NCI-H226 (cell line): ENCODE data around the gene MFAP4.
"Not testable (repeated sequence)": the region's sequence is repeated elsewhere in the genome, so short reads cannot be mapped to it uniquely, and the experiment has no call there.

Experiments
- DNase-seq: peaks from one replicate; pipeline ENCODE4 v3.0.0-alpha.2; 2015

MFAP4 gene

GRCh38 chr17:19369107-19369778, 17.7 kb downstream of the MFAP4 start:
- no peak for DNase-seq

DNA sequence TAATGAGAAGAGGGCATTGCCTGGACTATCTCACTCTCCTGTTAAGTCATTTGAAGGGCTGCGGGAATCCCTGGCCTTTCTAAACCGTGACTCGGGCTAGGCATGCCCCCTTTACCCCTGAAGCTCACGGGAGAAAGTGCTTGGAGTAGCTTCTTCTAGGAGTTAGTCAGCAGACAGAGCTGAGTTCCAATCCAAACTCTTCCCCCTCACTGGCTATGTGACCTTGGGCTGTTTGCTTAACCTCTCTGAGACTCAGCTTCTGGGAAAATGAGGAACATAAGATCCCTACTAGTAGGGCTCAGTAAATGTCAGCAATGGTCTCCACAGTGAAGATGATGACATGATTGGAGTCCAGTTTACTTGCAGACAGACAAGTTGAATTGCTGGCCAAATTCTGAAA, 18.8 kb downstream of the MFAP4 start:
- DNase-seq: no peak

DNA sequence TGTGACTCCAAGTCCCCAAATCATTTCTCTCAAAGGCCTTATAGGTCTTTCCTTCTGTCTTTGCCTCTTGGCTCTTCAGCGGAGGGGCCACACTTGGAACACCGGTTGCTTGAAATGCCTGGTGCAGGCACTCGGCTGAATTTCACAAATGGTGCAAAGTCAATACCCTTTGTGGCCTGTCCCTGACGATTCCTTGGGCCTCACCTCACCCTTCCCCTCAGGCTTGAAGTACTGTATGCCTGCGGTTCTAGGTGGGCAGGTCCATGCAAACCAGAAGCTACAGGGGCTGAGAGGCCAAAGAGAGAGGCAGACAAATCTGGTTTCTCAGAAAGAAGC, 20.4 kb downstream of the MFAP4 start:
- DNase-seq: no peak

DNA sequence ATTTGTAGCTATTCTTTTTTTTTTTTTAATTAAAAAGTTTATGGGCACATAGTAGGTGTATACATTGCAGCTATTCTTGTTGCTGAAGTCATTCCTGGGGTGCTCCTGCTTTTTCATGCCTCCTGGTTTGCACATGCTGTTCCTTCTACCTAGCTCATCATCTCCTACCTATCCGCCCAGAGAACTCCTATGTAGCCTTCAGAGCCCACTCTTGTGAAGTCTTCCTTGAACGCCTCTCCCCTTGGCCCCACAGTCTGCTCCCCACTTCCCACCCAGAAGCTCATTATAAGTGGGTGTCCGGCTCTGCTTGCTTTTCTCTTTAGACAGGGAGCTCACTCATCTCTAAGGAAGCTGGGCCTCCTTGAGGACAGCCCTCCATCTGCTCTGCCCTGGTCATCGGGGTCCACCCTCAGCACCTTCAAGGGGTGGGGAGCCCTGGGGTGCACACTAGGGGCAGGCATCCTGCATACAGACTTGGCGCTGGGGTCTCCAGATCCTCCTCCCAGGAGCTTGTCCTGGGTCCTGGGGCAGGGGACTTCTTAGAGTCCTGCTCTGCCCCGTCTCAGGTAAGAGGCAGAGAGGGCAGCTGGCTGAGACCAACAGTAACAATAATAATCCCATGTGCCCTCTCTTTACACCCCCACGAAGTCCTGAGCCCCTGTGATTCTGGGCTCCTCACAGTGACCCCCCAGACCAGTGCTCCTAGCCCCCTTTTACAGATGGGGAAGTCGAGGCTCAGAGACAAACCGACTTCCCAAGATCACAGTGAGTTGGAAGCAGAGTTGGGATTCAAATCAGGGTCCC, 21.0 kb downstream of the MFAP4 start:
- no peak for DNase-seq

- no peak for DNase-seq
Observed at GRCh38 chr17:19365499-19365817, 21.5 kb downstream of the MFAP4 start.

- DNase-seq: no peak
Observed at GRCh38 chr17:19364699-19365498, 22.1 kb downstream of the MFAP4 start.

DNA sequence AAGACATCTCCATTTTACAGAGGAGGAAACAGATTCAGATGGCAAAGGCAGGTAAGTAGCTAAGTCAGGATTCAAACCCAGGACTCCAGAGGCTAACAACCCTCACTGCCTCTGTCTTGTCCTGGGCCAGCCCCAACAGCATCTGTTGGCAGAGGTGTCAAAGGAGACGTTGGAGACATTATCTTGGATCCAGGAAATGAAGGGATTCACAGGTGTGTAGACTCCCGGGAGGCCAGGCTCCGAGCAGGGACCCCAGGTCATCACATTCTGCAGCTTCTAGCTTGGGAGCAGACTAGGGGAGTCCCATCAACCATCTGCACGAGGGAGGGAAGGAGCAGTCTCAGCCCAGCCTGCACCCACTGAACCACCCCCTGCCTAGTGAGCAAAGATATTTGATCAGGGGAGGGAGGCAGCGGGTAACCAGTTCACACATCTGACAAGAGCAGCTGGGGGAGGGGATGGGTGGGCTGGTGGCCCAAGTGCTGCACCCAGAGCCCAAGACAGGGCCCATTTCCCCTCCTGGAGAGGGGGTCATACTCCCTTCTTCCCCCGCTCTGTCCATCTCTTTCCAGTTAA, 23.4 kb downstream of the MFAP4 start:
- DNase-seq: no peak

DNA sequence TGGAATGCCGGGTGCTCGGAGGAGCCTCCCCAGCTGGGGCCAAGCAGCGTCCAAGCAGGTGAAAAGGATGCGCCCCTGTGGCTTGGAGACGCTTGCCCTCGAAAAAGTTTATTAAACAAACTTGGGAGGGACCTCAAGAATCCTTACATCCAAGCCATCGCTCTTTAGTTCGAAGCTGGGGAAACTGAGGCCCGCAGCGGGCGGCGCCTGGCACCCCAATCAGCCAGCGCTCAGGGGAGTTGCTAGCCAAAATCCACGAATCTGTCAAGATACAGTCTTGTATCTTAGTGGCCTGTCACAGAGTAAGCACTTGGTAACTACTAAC, 23.9 kb downstream of the MFAP4 start:
- no peak for DNase-seq

- DNase-seq: peak; percentile 89
Observed at GRCh38 chr17:19362277-19363113, 24.5 kb downstream of the MFAP4 start, which contains the start of gene B9D1. Gene B9D1, minus strand, starts transcription at chr17:19362723. Its CDS starts 154 bp downstream, at chr17:19362569.

GRCh38 chr17:19361944-19362276, 25.1 kb downstream of the MFAP4 start:
- no peak for DNase-seq

- DNase-seq: no peak
Observed at GRCh38 chr17:19361326-19361725, 25.7 kb downstream of the MFAP4 start.

DNA sequence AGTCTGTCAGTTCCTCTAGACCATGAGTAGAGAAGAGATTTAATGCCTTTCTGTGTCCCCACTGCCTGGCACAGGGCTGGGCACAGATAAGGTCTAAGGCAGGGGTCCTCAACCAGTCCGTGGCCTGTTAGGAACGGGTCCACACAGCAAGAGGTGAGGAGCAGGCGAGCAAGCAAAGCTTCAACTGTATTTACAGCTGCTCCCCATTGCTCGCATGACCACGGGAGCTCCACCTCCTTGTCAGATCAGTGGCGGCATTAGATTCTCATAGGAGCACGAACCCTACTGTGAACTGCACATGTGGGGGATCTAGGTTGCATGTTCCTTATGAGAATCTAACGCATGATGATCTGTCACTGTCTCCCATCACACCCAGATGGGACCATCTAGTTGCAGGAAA, 26.2 kb downstream of the MFAP4 start:
- no peak for DNase-seq

- no peak for DNase-seq
Observed at GRCh38 chr17:19359856-19360255, 27.1 kb downstream of the MFAP4 start.

- no peak for DNase-seq
Observed at GRCh38 chr17:19359151-19359550, 27.8 kb downstream of the MFAP4 start.

- DNase-seq: no peak
Observed at GRCh38 chr17:19357761-19358160, 29.2 kb downstream of the MFAP4 start.

DNA sequence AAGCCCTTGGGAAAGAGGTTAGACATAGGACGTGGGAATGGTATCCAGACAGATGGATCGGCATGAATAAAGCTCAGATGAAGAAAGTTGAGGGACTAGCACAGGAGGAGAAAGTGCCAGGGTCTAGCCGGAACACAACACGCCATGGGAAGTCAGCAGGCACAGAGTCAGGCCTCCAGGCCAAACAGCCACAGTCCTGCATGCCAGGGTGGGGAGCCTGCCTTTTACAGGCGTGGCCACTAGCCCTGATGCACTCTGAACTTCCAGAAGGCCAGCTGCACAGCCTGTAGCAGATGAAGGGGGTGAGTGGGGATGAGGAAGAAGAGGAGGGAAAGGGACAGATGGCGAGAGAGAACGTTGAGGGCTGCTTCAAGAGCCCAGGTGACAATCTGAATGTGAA, 29.6 kb downstream of the MFAP4 start:
- no peak for DNase-seq

DNA sequence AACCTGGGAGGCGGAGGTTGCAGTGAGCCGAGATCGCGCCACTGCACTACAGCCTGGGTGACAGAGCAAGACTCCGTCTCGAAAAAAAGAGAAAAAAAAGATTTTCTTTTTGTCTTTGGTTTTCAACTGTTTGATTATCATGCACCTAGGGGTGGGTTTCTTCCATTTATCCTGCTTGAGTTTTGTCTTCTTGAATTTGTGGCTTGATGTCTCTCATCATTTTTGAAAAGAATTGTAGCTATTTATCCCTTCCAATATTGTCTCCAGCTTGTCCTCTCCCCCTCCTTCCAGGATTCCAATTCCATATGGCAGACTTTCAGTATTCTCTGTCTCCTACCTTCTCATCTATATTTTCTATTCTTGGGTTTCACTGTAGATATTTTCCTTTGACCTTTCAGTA, 32.2 kb downstream of the MFAP4 start:
- no peak for DNase-seq

GRCh38 chr17:19353401-19353800, 33.6 kb downstream of the MFAP4 start:
- DNase-seq: not testable (repeated sequence)

- DNase-seq: no peak
Observed at GRCh38 chr17:19348806-19349205, 38.2 kb downstream of the MFAP4 start.

DNA sequence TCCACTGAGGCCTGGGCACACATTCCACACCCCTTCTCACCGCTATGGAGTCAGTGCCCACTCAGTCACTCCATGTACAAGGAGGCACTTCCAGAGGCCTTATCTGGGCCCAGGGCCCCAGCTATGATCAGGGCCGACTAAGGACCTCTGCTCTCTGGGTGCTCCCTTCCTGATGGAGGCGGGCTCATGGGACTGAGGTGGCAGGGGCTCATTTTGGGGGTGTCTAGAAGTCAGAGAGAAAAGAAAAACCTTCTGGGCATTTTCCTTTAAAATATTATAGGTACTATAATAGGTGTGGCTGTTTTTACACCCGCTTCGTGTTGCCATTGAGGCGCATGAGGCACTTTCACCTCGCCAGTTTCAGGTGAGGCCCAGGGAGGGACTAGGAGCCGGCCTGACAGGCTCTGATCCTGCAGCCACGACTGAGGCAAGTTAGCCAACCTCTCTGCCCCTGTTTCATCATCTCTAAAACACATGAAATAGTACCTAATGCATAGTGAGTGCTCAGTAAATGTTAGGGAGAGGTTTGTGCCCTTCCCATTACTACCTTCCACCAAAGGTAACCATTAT, 38.8 kb downstream of the MFAP4 start:
- DNase-seq: no peak

- no peak for DNase-seq
Observed at GRCh38 chr17:19347323-19348080, 39.5 kb downstream of the MFAP4 start.
